ENCODE measurements around the gene INO80B. TPM values are rescaled to one million over a fixed set of nuclear protein-coding genes. Genes with fewer than 3 reads are reported as not detected.

INO80B gene
- total RNA-seq, 2 donors from 2014 or later, result 10.4 to 14.6 TPM

DNA sequence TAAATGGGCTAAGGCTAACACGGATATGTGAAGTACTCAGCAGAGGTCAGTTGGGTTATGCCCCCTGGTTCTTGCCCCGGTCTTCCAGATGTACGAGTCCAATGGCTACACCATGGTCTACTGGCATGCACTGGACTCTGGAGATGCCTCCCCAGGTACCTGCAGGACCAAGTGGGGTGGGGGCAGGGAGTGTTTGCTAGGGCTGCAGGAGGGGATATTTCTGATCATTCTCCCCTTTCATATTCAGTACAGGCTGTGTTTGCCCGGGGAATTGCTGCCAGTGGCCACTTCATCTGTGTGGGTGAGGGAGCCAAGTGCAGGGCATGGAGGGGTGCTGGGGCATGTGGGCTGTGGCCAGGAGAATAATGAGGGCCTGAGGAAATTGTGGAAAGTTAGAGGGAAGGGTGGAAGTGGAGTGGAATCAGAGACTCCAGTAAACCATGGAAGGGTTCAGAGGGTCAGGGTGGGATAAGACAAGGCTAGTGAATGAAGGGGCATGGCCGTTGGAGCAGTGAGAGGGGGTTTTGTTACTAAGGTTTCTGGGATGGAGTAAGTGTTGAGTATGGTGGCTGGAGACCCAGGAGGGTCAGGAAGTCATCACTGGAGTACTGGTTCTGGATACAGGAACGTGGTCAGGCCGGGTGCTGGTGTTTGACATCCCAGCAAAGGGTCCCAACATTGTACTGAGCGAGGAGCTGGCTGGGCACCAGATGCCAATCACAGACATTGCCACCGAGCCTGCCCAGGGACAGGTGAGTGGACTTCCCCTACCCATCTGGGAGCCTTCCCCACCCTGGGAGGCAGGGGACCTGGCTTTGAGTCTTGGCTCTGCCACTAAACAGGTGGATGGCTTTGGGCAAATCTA is 31.4 kb upstream of the INO80B start:
- H3K27ac ChIP-seq, result no peak overlapping the region
- H3K9me3 ChIP-seq, result no peaks in the 10 kb centered on the region
- DNase-seq (ENCODE audit: low spot score), result no peak
- no peak overlapping the region for H3K4me3 ChIP-seq
- TF ChIP-seq, protein P1, sequence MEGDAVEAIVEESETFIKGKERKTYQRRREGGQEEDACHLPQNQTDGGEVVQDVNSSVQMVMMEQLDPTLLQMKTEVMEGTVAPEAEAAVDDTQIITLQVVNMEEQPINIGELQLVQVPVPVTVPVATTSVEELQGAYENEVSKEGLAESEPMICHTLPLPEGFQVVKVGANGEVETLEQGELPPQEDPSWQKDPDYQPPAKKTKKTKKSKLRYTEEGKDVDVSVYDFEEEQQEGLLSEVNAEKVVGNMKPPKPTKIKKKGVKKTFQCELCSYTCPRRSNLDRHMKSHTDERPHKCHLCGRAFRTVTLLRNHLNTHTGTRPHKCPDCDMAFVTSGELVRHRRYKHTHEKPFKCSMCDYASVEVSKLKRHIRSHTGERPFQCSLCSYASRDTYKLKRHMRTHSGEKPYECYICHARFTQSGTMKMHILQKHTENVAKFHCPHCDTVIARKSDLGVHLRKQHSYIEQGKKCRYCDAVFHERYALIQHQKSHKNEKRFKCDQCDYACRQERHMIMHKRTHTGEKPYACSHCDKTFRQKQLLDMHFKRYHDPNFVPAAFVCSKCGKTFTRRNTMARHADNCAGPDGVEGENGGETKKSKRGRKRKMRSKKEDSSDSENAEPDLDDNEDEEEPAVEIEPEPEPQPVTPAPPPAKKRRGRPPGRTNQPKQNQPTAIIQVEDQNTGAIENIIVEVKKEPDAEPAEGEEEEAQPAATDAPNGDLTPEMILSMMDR (IDR thresholded peaks at IDR 0.05), result no peak
- peaks cover 23% of the 10 kb centered on the region for H3K36me3 ChIP-seq
- no peaks in the 10 kb centered on the region for H3K27me3 ChIP-seq
- H3K4me1 ChIP-seq, result peaks cover 0 to 17% of the 10 kb centered on the region in 2 donors

DNA sequence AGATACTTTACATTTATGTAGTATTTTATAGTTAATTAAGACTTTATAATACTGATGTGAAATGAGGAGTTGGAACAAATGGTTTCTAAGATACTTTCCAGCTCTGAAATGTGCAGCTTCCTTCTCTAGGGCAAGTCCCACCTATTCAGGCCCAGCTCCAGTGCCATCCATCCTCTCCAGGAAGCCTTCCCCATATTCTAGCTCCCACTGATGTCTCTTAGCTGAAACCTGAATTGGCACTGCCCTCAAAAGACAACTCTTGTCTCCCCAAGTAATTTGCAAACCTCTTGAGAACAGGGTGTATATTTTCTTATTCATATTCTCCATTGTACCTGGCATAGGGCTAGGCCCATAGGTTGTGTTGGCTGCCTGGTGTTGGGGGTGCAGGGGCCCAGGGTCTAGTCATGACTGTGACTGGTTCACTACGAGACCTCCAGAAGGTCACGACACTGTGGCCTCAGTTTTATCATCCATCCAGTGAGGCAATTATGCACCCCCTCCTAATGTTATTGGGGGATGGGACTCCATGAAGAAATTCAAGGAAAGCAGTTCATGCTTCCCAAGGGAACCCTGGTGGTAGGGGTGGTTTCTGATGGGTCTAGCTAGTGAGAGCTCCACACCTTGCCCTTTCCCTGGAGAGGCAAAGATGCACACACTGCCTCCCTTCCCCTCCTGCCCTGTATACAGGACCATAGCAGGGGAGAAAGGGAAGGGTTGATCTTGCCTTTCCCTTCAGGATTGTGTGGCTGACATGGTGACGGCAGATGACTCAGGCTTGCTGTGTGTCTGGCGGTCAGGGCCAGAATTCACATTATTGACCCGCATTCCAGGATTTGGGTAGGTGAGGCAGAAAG is 30.5 kb upstream of the INO80B start:
- H3K9me3 ChIP-seq, result no peaks in the 10 kb centered on the region
- DNase-seq (ENCODE audit: low spot score), result no peak
- H3K4me3 ChIP-seq, result no peak overlapping the region
- H3K4me1 ChIP-seq, result peaks cover 0 to 13% of the 10 kb centered on the region in 2 donors
- peaks cover 32% of the 10 kb centered on the region for H3K36me3 ChIP-seq
- TF ChIP-seq, protein P1 (IDR thresholded peaks at IDR 0.05), result no peak
- no peaks in the 10 kb centered on the region for H3K27me3 ChIP-seq
- H3K27ac ChIP-seq, result no peak overlapping the region

- peaks cover 38% of the 10 kb centered on the region for H3K36me3 ChIP-seq
- no peaks in the 10 kb centered on the region for H3K9me3 ChIP-seq
- no peak for DNase-seq (ENCODE audit: low spot score)
- no peak overlapping the region for H3K27ac ChIP-seq
- TF ChIP-seq, protein P1 (IDR thresholded peaks at IDR 0.05), result no peak
- H3K27me3 ChIP-seq, result no peaks in the 10 kb centered on the region
- H3K4me3 ChIP-seq, result no peak overlapping the region
- H3K4me1 ChIP-seq, result peaks cover 0 to 13% of the 10 kb centered on the region in 2 donors
Observed at GRCh38 chr2:74424995-74425406, 29.9 kb upstream of the INO80B start.

DNA sequence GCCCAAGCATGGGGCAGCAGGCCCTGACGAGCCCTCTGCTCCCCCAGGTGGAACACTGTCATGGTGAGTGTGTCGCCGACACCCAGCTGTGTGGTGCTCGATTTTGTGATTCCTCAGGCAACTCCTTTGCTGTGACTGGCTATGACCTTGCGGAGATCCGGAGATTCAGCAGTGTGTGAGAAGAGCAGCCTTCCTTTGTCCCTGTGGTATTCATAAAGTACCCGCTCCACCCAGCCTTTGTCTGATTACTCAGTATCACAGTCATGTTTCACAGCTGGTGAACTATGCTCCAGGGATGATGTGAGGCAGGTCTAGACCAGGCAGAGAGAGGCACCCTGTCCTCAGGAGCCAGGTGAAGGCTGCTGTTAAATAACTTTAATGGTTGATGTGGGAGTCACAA is 29.4 kb upstream of the INO80B start:
- no peaks in the 10 kb centered on the region for H3K9me3 ChIP-seq
- H3K36me3 ChIP-seq, result peaks cover 44% of the 10 kb centered on the region
- TF ChIP-seq, protein P1 (IDR thresholded peaks at IDR 0.05), result no peak
- DNase-seq (ENCODE audit: low spot score), result no peak
- H3K4me1 ChIP-seq, result peaks cover 0 to 13% of the 10 kb centered on the region in 2 donors
- H3K27me3 ChIP-seq, result no peaks in the 10 kb centered on the region
- H3K27ac ChIP-seq, result no peak overlapping the region
- no peak overlapping the region for H3K4me3 ChIP-seq

- DNase-seq (ENCODE audit: low spot score), result no peak
- H3K4me1 ChIP-seq, result peaks cover 0 to 7% of the 10 kb centered on the region in 2 donors
- peaks cover 51% of the 10 kb centered on the region for H3K36me3 ChIP-seq
- H3K27me3 ChIP-seq, result no peaks in the 10 kb centered on the region
- no peak overlapping the region for H3K27ac ChIP-seq
- no peak overlapping the region for H3K4me3 ChIP-seq
- TF ChIP-seq, protein P1 (IDR thresholded peaks at IDR 0.05), result no peak
- H3K9me3 ChIP-seq, result no peaks in the 10 kb centered on the region
Observed at GRCh38 chr2:74426181-74426758, 28.6 kb upstream of the INO80B start.
